ENCODE data around the gene SMIM27. TPM values are rescaled to one million over a fixed set of nuclear protein-coding genes. Genes with fewer than 3 reads are reported as not detected.
A peak's percentile ranks its signal among the peaks of the same experiment; 100 is the strongest.

SMIM27 gene
- polyA plus RNA-seq, 1 donor from 2014 or later: 15.6 TPM

DNA sequence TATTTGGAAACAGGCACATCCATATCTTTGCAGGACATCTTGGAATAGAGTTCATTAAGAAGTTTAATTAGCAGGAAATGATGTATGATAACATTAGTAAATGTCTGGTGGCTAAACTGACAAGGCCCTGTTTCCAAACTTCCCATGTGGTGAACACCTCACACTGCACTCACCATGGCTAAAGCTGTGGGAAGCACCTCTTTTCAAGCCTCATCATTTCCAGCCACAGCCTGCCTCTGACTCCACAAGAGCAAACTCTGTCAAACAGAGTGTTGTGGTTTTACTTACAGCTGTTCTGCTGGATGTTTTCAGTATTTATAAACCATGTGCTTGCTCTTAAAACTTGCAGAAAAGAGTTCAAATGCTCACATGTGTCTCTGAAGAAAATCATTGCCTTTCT lies 35.8 kb downstream of the SMIM27 start:
- Histone ChIP-seq H3K27me3 (ENCODE audit: insufficient read depth, low read depth, low read length) (peaks cover 3% of the 10 kb centered on the region), H3K79me2 (replicated peaks; ENCODE audit: insufficient read depth, low read length) (no peaks in the 10 kb centered on the region), H3K4me3 (ENCODE audit: low read length) (no peak overlapping the region), H2AFZ (ENCODE audit: low read depth, low read length) (no peak overlapping the region), H3K9ac (ENCODE audit: low read length) (no peak overlapping the region), H3K9me3 (ENCODE audit: low read length) (no peaks in the 10 kb centered on the region), H3K9me2 (ENCODE audit: insufficient read depth, low read length) (no peaks in the 10 kb centered on the region), H3K4me2 (ENCODE audit: low read length) (no peak overlapping the region), H3F3A (ENCODE audit: insufficient read depth, low read length, poor library complexity, severe bottlenecking) (no peaks in the 10 kb centered on the region), H4K20me1 (ENCODE audit: insufficient read depth) (no peaks in the 10 kb centered on the region), H3K36me3 (ENCODE audit: insufficient read depth, low read length) (no peaks in the 10 kb centered on the region), H3K27ac (ENCODE audit: low read length) (no peak overlapping the region)
- TF ChIP-seq TAF1 (IDR thresholded peaks at IDR 0.05; ENCODE audit: low read depth) (no peak), EP300 (conservative IDR thresholded peaks at IDR 0.05; ENCODE audit: poor library complexity, severe bottlenecking) (no peak), POLR2AphosphoS5 (IDR thresholded peaks at IDR 0.05) (no peak), MXI1 (conservative IDR thresholded peaks at IDR 0.05; ENCODE audit: poor library complexity, severe bottlenecking) (no peak), RAD21 (conservative IDR thresholded peaks at IDR 0.05) (no peak), SMC3 (conservative IDR thresholded peaks at IDR 0.05; ENCODE audit: poor library complexity) (no peak), EZH2 (IDR thresholded peaks at IDR 0.05; ENCODE audit: borderline replicate concordance, insufficient read depth, low read length, poor library complexity, severe bottlenecking) (no peak)
- TF ChIP-seq, protein P1, sequence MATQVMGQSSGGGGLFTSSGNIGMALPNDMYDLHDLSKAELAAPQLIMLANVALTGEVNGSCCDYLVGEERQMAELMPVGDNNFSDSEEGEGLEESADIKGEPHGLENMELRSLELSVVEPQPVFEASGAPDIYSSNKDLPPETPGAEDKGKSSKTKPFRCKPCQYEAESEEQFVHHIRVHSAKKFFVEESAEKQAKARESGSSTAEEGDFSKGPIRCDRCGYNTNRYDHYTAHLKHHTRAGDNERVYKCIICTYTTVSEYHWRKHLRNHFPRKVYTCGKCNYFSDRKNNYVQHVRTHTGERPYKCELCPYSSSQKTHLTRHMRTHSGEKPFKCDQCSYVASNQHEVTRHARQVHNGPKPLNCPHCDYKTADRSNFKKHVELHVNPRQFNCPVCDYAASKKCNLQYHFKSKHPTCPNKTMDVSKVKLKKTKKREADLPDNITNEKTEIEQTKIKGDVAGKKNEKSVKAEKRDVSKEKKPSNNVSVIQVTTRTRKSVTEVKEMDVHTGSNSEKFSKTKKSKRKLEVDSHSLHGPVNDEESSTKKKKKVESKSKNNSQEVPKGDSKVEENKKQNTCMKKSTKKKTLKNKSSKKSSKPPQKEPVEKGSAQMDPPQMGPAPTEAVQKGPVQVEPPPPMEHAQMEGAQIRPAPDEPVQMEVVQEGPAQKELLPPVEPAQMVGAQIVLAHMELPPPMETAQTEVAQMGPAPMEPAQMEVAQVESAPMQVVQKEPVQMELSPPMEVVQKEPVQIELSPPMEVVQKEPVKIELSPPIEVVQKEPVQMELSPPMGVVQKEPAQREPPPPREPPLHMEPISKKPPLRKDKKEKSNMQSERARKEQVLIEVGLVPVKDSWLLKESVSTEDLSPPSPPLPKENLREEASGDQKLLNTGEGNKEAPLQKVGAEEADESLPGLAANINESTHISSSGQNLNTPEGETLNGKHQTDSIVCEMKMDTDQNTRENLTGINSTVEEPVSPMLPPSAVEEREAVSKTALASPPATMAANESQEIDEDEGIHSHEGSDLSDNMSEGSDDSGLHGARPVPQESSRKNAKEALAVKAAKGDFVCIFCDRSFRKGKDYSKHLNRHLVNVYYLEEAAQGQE (IDR thresholded peaks at IDR 0.05; ENCODE audit: borderline replicate concordance): no peak
- TF ChIP-seq, protein P2, sequence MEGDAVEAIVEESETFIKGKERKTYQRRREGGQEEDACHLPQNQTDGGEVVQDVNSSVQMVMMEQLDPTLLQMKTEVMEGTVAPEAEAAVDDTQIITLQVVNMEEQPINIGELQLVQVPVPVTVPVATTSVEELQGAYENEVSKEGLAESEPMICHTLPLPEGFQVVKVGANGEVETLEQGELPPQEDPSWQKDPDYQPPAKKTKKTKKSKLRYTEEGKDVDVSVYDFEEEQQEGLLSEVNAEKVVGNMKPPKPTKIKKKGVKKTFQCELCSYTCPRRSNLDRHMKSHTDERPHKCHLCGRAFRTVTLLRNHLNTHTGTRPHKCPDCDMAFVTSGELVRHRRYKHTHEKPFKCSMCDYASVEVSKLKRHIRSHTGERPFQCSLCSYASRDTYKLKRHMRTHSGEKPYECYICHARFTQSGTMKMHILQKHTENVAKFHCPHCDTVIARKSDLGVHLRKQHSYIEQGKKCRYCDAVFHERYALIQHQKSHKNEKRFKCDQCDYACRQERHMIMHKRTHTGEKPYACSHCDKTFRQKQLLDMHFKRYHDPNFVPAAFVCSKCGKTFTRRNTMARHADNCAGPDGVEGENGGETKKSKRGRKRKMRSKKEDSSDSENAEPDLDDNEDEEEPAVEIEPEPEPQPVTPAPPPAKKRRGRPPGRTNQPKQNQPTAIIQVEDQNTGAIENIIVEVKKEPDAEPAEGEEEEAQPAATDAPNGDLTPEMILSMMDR (IDR thresholded peaks at IDR 0.05; ENCODE audit: poor library complexity, severe bottlenecking): no peak

DNA sequence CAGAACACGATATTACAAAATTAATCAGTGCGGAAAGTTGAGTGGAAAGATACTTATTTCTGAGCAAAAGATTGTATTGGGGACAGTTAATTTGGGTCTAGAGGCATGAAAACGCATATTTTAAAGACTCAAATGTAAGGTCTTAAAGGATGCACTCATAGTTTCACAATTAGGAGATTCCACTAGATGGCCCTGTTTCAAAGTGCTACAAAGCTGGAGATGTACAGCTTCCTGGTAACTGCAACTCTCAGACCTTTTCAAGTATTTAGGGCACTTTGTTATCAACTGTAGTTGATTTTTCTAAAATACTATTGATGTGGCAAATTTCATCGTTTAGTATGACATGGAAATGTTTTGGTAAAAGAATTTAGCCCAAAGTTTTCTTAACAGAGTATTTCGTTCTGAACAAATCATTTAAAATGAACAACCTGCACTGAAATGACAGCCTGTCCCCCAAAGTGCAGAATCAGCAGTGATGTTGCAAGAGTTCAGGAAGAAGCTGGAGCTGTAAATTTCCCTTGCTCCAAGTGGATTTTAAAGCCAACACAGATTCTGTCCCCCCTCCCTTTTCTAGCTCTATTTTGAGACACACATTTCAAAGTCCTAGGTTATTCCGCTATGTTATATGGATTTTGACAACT lies 37.1 kb downstream of the SMIM27 start:
- Histone ChIP-seq H3K9me2 (ENCODE audit: insufficient read depth, low read length) (no peaks in the 10 kb centered on the region), H3K36me3 (ENCODE audit: insufficient read depth, low read length) (no peaks in the 10 kb centered on the region), H3K79me2 (replicated peaks; ENCODE audit: insufficient read depth, low read length) (no peaks in the 10 kb centered on the region), H3K4me2 (ENCODE audit: low read length) (no peak overlapping the region), H4K20me1 (ENCODE audit: insufficient read depth) (no peaks in the 10 kb centered on the region), H2AFZ (ENCODE audit: low read depth, low read length) (no peak overlapping the region), H3K27me3 (ENCODE audit: insufficient read depth, low read depth, low read length) (peaks cover 3% of the 10 kb centered on the region), H3K9me3 (ENCODE audit: low read length) (no peaks in the 10 kb centered on the region), H3K9ac (ENCODE audit: low read length) (no peak overlapping the region), H3K4me3 (ENCODE audit: low read length) (no peak overlapping the region), H3K27ac (ENCODE audit: low read length) (no peak overlapping the region), H3F3A (ENCODE audit: insufficient read depth, low read length, poor library complexity, severe bottlenecking) (no peaks in the 10 kb centered on the region)
- TF ChIP-seq, protein P2 (IDR thresholded peaks at IDR 0.05; ENCODE audit: poor library complexity, severe bottlenecking): peak; percentile 73
- no peak for TF ChIP-seq POLR2AphosphoS5 (IDR thresholded peaks at IDR 0.05)
- TF ChIP-seq EP300 (conservative IDR thresholded peaks at IDR 0.05; ENCODE audit: poor library complexity, severe bottlenecking): no peak
- no peak for TF ChIP-seq TAF1 (IDR thresholded peaks at IDR 0.05; ENCODE audit: low read depth)
- TF ChIP-seq RAD21 (conservative IDR thresholded peaks at IDR 0.05): peak; percentile 74
- peak; percentile 77 for TF ChIP-seq SMC3 (conservative IDR thresholded peaks at IDR 0.05; ENCODE audit: poor library complexity)
- TF ChIP-seq, protein P1 (IDR thresholded peaks at IDR 0.05; ENCODE audit: borderline replicate concordance): no peak
- no peak for TF ChIP-seq EZH2 (IDR thresholded peaks at IDR 0.05; ENCODE audit: borderline replicate concordance, insufficient read depth, low read length, poor library complexity, severe bottlenecking)
- TF ChIP-seq MXI1 (conservative IDR thresholded peaks at IDR 0.05; ENCODE audit: poor library complexity, severe bottlenecking): no peak

All from neural cell (in vitro differentiated cells).